ENCODE measurements around the gene ALOX15. TPM values are rescaled to one million over a fixed set of nuclear protein-coding genes. Genes with fewer than 3 reads are reported as not detected.
A peak's percentile ranks its signal among the peaks of the same experiment; 100 is the strongest.

ALOX15 gene
- total RNA-seq, 1 experiment from 2014 or later = not detected

- Mint-ChIP-seq H3K4me1 (ENCODE audit: insufficient read depth, unreplicated experiment) (no peaks in the 10 kb centered on the region), H3K4me3 (ENCODE audit: unreplicated experiment) (no peak overlapping the region), H3K27ac (ENCODE audit: low read depth, unreplicated experiment) (no peak overlapping the region), H3K9me3 (ENCODE audit: unreplicated experiment) (no peaks in the 10 kb centered on the region), H3K36me3 (ENCODE audit: insufficient read depth, unreplicated experiment) (no peaks in the 10 kb centered on the region), H3K27me3 (ENCODE audit: insufficient read depth, unreplicated experiment) (peaks cover 1% of the 10 kb centered on the region)
- CTCF ChIA-PET = interaction anchor here (0.6 to 5.6 kb wide), 5 partner anchors 10 to 204 kb away, joined by 3 to 191 read pairs (median 3); no protein-coding TSS in a partner anchor
- BruUV-seq (replicated peaks) = no TSS peak
- POLR2A ChIA-PET = interaction anchor here (0.6 to 1.0 kb wide), 4 partner anchors 56 to 293 kb away, joined by 3 to 6 read pairs (median 3); no protein-coding TSS in a partner anchor
- TF ChIP-seq CTCF (IDR thresholded peaks at IDR 0.05; ENCODE audit: unreplicated experiment) = no peak
- DNase-seq (ENCODE audit: unreplicated experiment) = peak; percentile 50
- intact Hi-C loops (cut with micrococcal nuclease) = no loop called here
These were observed 18.2 kb downstream of the ALOX15 start for GRCh38 chr17:4623249-4623648.

GRCh38 chr17:4622375-4622774 is 19.1 kb downstream of the ALOX15 start:
- H3K27ac Mint-ChIP-seq (ENCODE audit: low read depth, unreplicated experiment) = no peak overlapping the region
- H3K9me3 Mint-ChIP-seq (ENCODE audit: unreplicated experiment) = no peaks in the 10 kb centered on the region
- H3K4me3 Mint-ChIP-seq (ENCODE audit: unreplicated experiment) = no peak overlapping the region
- H3K4me1 Mint-ChIP-seq (ENCODE audit: insufficient read depth, unreplicated experiment) = no peaks in the 10 kb centered on the region
- H3K36me3 Mint-ChIP-seq (ENCODE audit: insufficient read depth, unreplicated experiment) = no peaks in the 10 kb centered on the region
- no peak for TF ChIP-seq CTCF (IDR thresholded peaks at IDR 0.05; ENCODE audit: unreplicated experiment)
- ChIA-PET POLR2A (interaction anchor here (0.8 kb wide), 1 partner anchor 12 kb away, joined by 4 read pairs; no protein-coding TSS in a partner anchor), CTCF (interaction anchor here (0.7 to 5.6 kb wide), 4 partner anchors 21 to 202 kb away, joined by 3 to 191 read pairs (median 4); no protein-coding TSS in a partner anchor)
- intact Hi-C loops (cut with micrococcal nuclease) = no loop called here
- no TSS peak for BruUV-seq (replicated peaks)
- no peak for DNase-seq (ENCODE audit: unreplicated experiment)
- H3K27me3 Mint-ChIP-seq (ENCODE audit: insufficient read depth, unreplicated experiment) = peaks cover 10% of the 10 kb centered on the region

- POLR2A ChIA-PET = no interaction called here
- CTCF ChIA-PET = interaction anchor here (0.9 kb wide), 1 partner anchor 53 kb away, joined by 4 read pairs; no protein-coding TSS in a partner anchor
- Mint-ChIP-seq H3K27ac (ENCODE audit: low read depth, unreplicated experiment) (no peak overlapping the region), H3K4me1 (ENCODE audit: insufficient read depth, unreplicated experiment) (no peaks in the 10 kb centered on the region), H3K4me3 (ENCODE audit: unreplicated experiment) (no peak overlapping the region), H3K9me3 (ENCODE audit: unreplicated experiment) (no peaks in the 10 kb centered on the region), H3K27me3 (ENCODE audit: insufficient read depth, unreplicated experiment) (peaks cover 17% of the 10 kb centered on the region), H3K36me3 (ENCODE audit: insufficient read depth, unreplicated experiment) (no peaks in the 10 kb centered on the region)
- no TSS peak for BruUV-seq (replicated peaks)
- DNase-seq (ENCODE audit: unreplicated experiment) = no peak
- intact Hi-C loops (cut with micrococcal nuclease) = no loop called here
- TF ChIP-seq CTCF (IDR thresholded peaks at IDR 0.05; ENCODE audit: unreplicated experiment) = no peak
These were observed 20.9 kb downstream of the ALOX15 start for GRCh38 chr17:4620531-4621101.

DNA sequence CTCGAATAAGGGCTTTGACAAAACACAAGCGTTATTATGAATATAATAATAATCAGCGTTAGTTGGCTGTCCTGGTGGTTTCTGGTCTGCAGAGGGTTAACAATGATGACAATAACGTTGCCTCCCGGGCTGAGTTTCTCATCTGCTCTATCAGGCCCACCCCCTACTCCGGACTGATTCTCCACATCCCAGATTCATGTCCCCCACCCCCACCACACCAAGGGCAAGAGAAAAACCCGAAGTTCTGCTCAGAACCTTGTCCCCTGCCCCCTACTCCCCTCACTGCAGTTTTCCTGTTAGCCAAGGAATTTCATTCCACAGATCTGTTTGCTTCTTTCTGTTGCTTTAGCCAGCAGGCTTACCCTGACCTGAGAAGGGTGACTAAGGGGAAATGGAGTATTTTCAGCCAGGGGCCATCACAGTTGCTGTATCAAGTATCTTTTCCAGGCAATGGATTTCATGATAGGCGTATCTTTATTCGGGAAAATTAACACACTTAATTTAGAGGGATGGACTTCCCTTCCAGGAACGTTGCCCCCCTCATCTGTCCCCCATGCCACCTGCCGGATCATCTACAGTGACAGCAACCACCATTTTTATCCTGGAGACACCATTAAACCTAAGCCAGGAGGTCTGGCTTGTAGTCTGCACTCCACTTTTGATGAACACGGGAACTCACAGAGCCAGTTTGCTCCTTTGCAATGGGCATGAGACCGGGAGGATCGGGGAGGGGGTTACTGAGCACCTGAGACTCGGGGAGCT is 23.7 kb downstream of the ALOX15 start:
- no peak for TF ChIP-seq CTCF (IDR thresholded peaks at IDR 0.05; ENCODE audit: unreplicated experiment)
- H3K36me3 Mint-ChIP-seq (ENCODE audit: insufficient read depth, unreplicated experiment) = no peaks in the 10 kb centered on the region
- H3K27me3 Mint-ChIP-seq (ENCODE audit: insufficient read depth, unreplicated experiment) = peaks cover 33% of the 10 kb centered on the region
- ChIA-PET CTCF (no interaction called here), POLR2A (no interaction called here)
- no peak for DNase-seq (ENCODE audit: unreplicated experiment)
- intact Hi-C loops (cut with micrococcal nuclease) = no loop called here
- H3K4me3 Mint-ChIP-seq (ENCODE audit: unreplicated experiment) = no peak overlapping the region
- H3K9me3 Mint-ChIP-seq (ENCODE audit: unreplicated experiment) = no peaks in the 10 kb centered on the region
- H3K4me1 Mint-ChIP-seq (ENCODE audit: insufficient read depth, unreplicated experiment) = no peaks in the 10 kb centered on the region
- H3K27ac Mint-ChIP-seq (ENCODE audit: low read depth, unreplicated experiment) = no peak overlapping the region
- BruUV-seq (replicated peaks) = no TSS peak
